Chondrocyte (in vitro differentiated cells): ENCODE measurements around the gene WDR7. TPM values are rescaled to one million over a fixed set of nuclear protein-coding genes. Genes with fewer than 3 reads are reported as not detected.

Experiments
- DNase-seq: peaks from one replicate; pipeline ENCODE4 v3.0.0; 2021; ENCODE audit warnings: mixed read lengths, low spot score
- H3K27ac Mint-ChIP-seq: one replicate; pipeline ENCODE4 v1.8.0; 2021; ENCODE audit warnings: mild to moderate bottlenecking, moderate library complexity, mixed read lengths; ENCODE audit not compliant: unreplicated experiment
- H3K27me3 Mint-ChIP-seq: 2 replicates; pipeline ENCODE4 v1.8.0; 2021; ENCODE audit warnings: low read depth, mixed read lengths
- H3K36me3 Mint-ChIP-seq: 2 replicates; pipeline ENCODE4 v1.8.0; 2021; ENCODE audit warnings: low read depth, mixed read lengths
- H3K4me1 Mint-ChIP-seq: 2 replicates; pipeline ENCODE4 v1.8.0; 2021; ENCODE audit warnings: low read depth, mild to moderate bottlenecking, mixed read lengths
- H3K4me3 Mint-ChIP-seq: one replicate; pipeline ENCODE4 v1.8.0; 2021; ENCODE audit warnings: mild to moderate bottlenecking, moderate library complexity, mixed read lengths; ENCODE audit not compliant: unreplicated experiment
- H3K9me3 Mint-ChIP-seq: 2 replicates; pipeline ENCODE4 v1.8.0; 2021; ENCODE audit warnings: low read depth, mixed read lengths
- CTCF ChIP-seq: fragments of 200-600 bp; sonication (generic); IDR thresholded peaks from 2 replicates; pipeline ENCODE4 v1.5.0; 2021; ENCODE audit warnings: antibody characterized with exemption, mild to moderate bottlenecking, moderate library complexity
- total RNA-seq: library from RNA; stranded (reverse); gene quantifications from 3 replicates; pipeline ENCODE4 v1.2.1, GENCODE V29; 2021

Gene WDR7
- total RNA-seq, 1 donor from 2014 or later, result 14.9 TPM

- Mint-ChIP-seq H3K36me3 (peaks cover 3% of the 10 kb centered on the region), H3K9me3 (no peaks in the 10 kb centered on the region), H3K27ac (no peak overlapping the region), H3K4me3 (no peak overlapping the region), H3K27me3 (no peaks in the 10 kb centered on the region), H3K4me1 (peaks cover 18% of the 10 kb centered on the region)
- no peak for DNase-seq
- no peak for TF ChIP-seq CTCF
Measured at GRCh38 chr18:56662502-56662901, 11.3 kb downstream of the WDR7 start.

- no peaks in the 10 kb centered on the region for H3K27me3 Mint-ChIP-seq
- no peak overlapping the region for H3K27ac Mint-ChIP-seq
- H3K4me1 Mint-ChIP-seq, result peaks cover 18% of the 10 kb centered on the region
Measured at GRCh38 chr18:56662902-56663301, 11.7 kb downstream of the WDR7 start.

GRCh38 chr18:56672391-56672790 is 21.2 kb downstream of the WDR7 start:
- Mint-ChIP-seq H3K4me1 (no peaks in the 10 kb centered on the region), H3K27ac (no peak overlapping the region)

More at GRCh38 chr18:56662902-56663301, 11.7 kb downstream of the WDR7 start:
- no peak overlapping the region for H3K4me3 Mint-ChIP-seq
- no peaks in the 10 kb centered on the region for H3K9me3 Mint-ChIP-seq
- no peak for DNase-seq
- no peak for TF ChIP-seq CTCF
- peaks cover 3% of the 10 kb centered on the region for H3K36me3 Mint-ChIP-seq

GRCh38 chr18:56672981-56673380 is 21.8 kb downstream of the WDR7 start:
- H3K27me3 Mint-ChIP-seq, result no peaks in the 10 kb centered on the region

More at GRCh38 chr18:56672391-56672790, 21.2 kb downstream of the WDR7 start:
- no peaks in the 10 kb centered on the region for H3K36me3 Mint-ChIP-seq
- DNase-seq, result no peak
- no peaks in the 10 kb centered on the region for H3K9me3 Mint-ChIP-seq
- no peak for TF ChIP-seq CTCF
- no peak overlapping the region for H3K4me3 Mint-ChIP-seq
- H3K27me3 Mint-ChIP-seq, result no peaks in the 10 kb centered on the region

GRCh38 chr18:56676639-56677038 is 25.5 kb downstream of the WDR7 start:
- H3K27me3 Mint-ChIP-seq, result no peaks in the 10 kb centered on the region
- no peak overlapping the region for H3K27ac Mint-ChIP-seq
- peaks cover 4% of the 10 kb centered on the region for H3K36me3 Mint-ChIP-seq
- no peak overlapping the region for H3K4me3 Mint-ChIP-seq
- H3K4me1 Mint-ChIP-seq, result no peaks in the 10 kb centered on the region
- H3K9me3 Mint-ChIP-seq, result peaks cover 7% of the 10 kb centered on the region
- DNase-seq, result no peak
- TF ChIP-seq CTCF, result no peak

More at GRCh38 chr18:56672981-56673380, 21.8 kb downstream of the WDR7 start:
- H3K36me3 Mint-ChIP-seq, result peaks cover 4% of the 10 kb centered on the region
- H3K9me3 Mint-ChIP-seq, result peaks cover 5% of the 10 kb centered on the region
- H3K4me1 Mint-ChIP-seq, result no peaks in the 10 kb centered on the region
- H3K4me3 Mint-ChIP-seq, result no peak overlapping the region
- DNase-seq, result no peak
- TF ChIP-seq CTCF, result no peak
- H3K27ac Mint-ChIP-seq, result no peak overlapping the region
